T-helper 2 cell treated with Interferon-gamma antibody and Interleukin-4, amounts not matched to agents 5 μg/mL and 100 μg/mL, for 36 hours (primary cell): ENCODE measurements around the gene GNMT.

Source experiments
- DNase-seq: peaks from one replicate; pipeline ENCODE4 v3.0.0; 2021; ENCODE audit warnings: low spot score
- H3K27ac Mint-ChIP-seq: one replicate; pipeline ENCODE4 v1.8.0; 2021; ENCODE audit warnings: mild to moderate bottlenecking, mixed read lengths
- H3K27me3 Mint-ChIP-seq: one replicate; pipeline ENCODE4 v1.8.0; 2021; ENCODE audit warnings: low read depth, mixed read lengths
- H3K36me3 Mint-ChIP-seq: one replicate; pipeline ENCODE4 v1.8.0; 2021; ENCODE audit warnings: low read depth, mixed read lengths
- H3K4me1 Mint-ChIP-seq: one replicate; pipeline ENCODE4 v1.8.0; 2021; ENCODE audit warnings: low read depth, mixed read lengths
- H3K4me3 Mint-ChIP-seq: one replicate; pipeline ENCODE4 v1.8.0; 2022; ENCODE audit warnings: mild to moderate bottlenecking, moderate library complexity, mixed read lengths
- H3K9me3 Mint-ChIP-seq: one replicate; pipeline ENCODE4 v1.8.0; 2021; ENCODE audit warnings: mixed read lengths

GNMT gene

GRCh38 chr6:42960243-42961019 lies at the start of gene GNMT:
GNMT (plus strand) TSS chr6:42960754; CDS start chr6:42960768, 14 bp downstream.
- H3K27ac Mint-ChIP-seq = no peak within 1 kb of the TSS
- H3K4me3 Mint-ChIP-seq = peak within 1 kb of the TSS; percentile 71
- peaks cover 14% of the 10 kb centered on the region for H3K36me3 Mint-ChIP-seq
- peak; percentile 11 for DNase-seq
- peaks cover 10% of the 10 kb centered on the region for H3K4me1 Mint-ChIP-seq
- peaks cover 11% of the 10 kb centered on the region for H3K27me3 Mint-ChIP-seq
- no peaks in the 10 kb centered on the region for H3K9me3 Mint-ChIP-seq

GRCh38 chr6:42911171-42912021 lies 49.2 kb upstream of the GNMT start:
- no peak overlapping the region for H3K4me3 Mint-ChIP-seq
- peaks cover 5% of the 10 kb centered on the region for H3K27me3 Mint-ChIP-seq
- H3K27ac Mint-ChIP-seq = no peak overlapping the region
- H3K36me3 Mint-ChIP-seq = no peaks in the 10 kb centered on the region
- no peaks in the 10 kb centered on the region for H3K9me3 Mint-ChIP-seq
- DNase-seq = no peak
- H3K4me1 Mint-ChIP-seq = peaks cover 3% of the 10 kb centered on the region

- no peak for DNase-seq
- H3K4me1 Mint-ChIP-seq = peaks cover 3% of the 10 kb centered on the region
- H3K36me3 Mint-ChIP-seq = no peaks in the 10 kb centered on the region
- H3K4me3 Mint-ChIP-seq = no peak overlapping the region
- H3K9me3 Mint-ChIP-seq = no peaks in the 10 kb centered on the region
- peaks cover 5% of the 10 kb centered on the region for H3K27me3 Mint-ChIP-seq
- no peak overlapping the region for H3K27ac Mint-ChIP-seq
Observed at GRCh38 chr6:42914546-42914945, 46.0 kb upstream of the GNMT start.

- Mint-ChIP-seq H3K4me1 (peaks cover 3% of the 10 kb centered on the region), H3K36me3 (no peaks in the 10 kb centered on the region), H3K9me3 (no peaks in the 10 kb centered on the region), H3K4me3 (no peak within 1 kb of the TSS), H3K27ac (peak within 1 kb of the TSS; percentile 20), H3K27me3 (peaks cover 5% of the 10 kb centered on the region)
- DNase-seq = no peak
Observed at GRCh38 chr6:42915732-42916131, 44.8 kb upstream of the GNMT start, which contains the start of gene PTCRA. PTCRA (plus strand) TSS chr6:42916053; CDS start chr6:42916070, 17 bp downstream.

GRCh38 chr6:42916288-42916687 lies 44.3 kb upstream of the GNMT start:
- no peaks in the 10 kb centered on the region for H3K36me3 Mint-ChIP-seq
- no peak overlapping the region for H3K4me3 Mint-ChIP-seq
- no peak for DNase-seq
- peaks cover 1% of the 10 kb centered on the region for H3K4me1 Mint-ChIP-seq
- peak overlapping the region; percentile 20 for H3K27ac Mint-ChIP-seq
- no peaks in the 10 kb centered on the region for H3K9me3 Mint-ChIP-seq
- H3K27me3 Mint-ChIP-seq = peaks cover 1% of the 10 kb centered on the region

- no peaks in the 10 kb centered on the region for H3K27me3 Mint-ChIP-seq
- H3K4me1 Mint-ChIP-seq = no peaks in the 10 kb centered on the region
- no peak overlapping the region for H3K4me3 Mint-ChIP-seq
- no peak overlapping the region for H3K27ac Mint-ChIP-seq
- no peak for DNase-seq
- no peaks in the 10 kb centered on the region for H3K36me3 Mint-ChIP-seq
- H3K9me3 Mint-ChIP-seq = no peaks in the 10 kb centered on the region
Observed at GRCh38 chr6:42921801-42922200, 38.8 kb upstream of the GNMT start.

- no peak overlapping the region for H3K4me3 Mint-ChIP-seq
- no peak overlapping the region for H3K27ac Mint-ChIP-seq
- no peak for DNase-seq
- H3K36me3 Mint-ChIP-seq = no peaks in the 10 kb centered on the region
- H3K4me1 Mint-ChIP-seq = peaks cover 5% of the 10 kb centered on the region
- no peaks in the 10 kb centered on the region for H3K27me3 Mint-ChIP-seq
- H3K9me3 Mint-ChIP-seq = no peaks in the 10 kb centered on the region
Observed at GRCh38 chr6:42923666-42924065, 36.9 kb upstream of the GNMT start.

- Mint-ChIP-seq H3K36me3 (peaks cover 3% of the 10 kb centered on the region), H3K4me1 (peaks cover 11% of the 10 kb centered on the region), H3K27me3 (no peaks in the 10 kb centered on the region), H3K4me3 (no peak overlapping the region), H3K9me3 (no peaks in the 10 kb centered on the region), H3K27ac (no peak overlapping the region)
- no peak for DNase-seq
Observed at GRCh38 chr6:42925248-42925857, 35.2 kb upstream of the GNMT start.

- H3K4me3 Mint-ChIP-seq = peak within 1 kb of the TSS; percentile 98
- H3K9me3 Mint-ChIP-seq = no peaks in the 10 kb centered on the region
- H3K36me3 Mint-ChIP-seq = peaks cover 26% of the 10 kb centered on the region
- no peaks in the 10 kb centered on the region for H3K27me3 Mint-ChIP-seq
- DNase-seq = peak; percentile 96
- H3K4me1 Mint-ChIP-seq = peaks cover 35% of the 10 kb centered on the region
- peak within 1 kb of the TSS; percentile 99 for H3K27ac Mint-ChIP-seq
Observed at GRCh38 chr6:42928986-42929820, 31.4 kb upstream of the GNMT start, which contains the start of gene CNPY3. CNPY3 (plus strand) TSS chr6:42929480; CDS start chr6:42929571, 91 bp downstream.

- H3K27me3 Mint-ChIP-seq = no peaks in the 10 kb centered on the region
- H3K27ac Mint-ChIP-seq = peak overlapping the region; percentile 99
- H3K4me1 Mint-ChIP-seq = peaks cover 35% of the 10 kb centered on the region
- H3K9me3 Mint-ChIP-seq = no peaks in the 10 kb centered on the region
- peak; percentile 70 for DNase-seq
- H3K4me3 Mint-ChIP-seq = peak overlapping the region; percentile 98
- H3K36me3 Mint-ChIP-seq = peaks cover 29% of the 10 kb centered on the region
Observed at GRCh38 chr6:42929821-42930360, 30.7 kb upstream of the GNMT start.

GRCh38 chr6:42932412-42932811 lies 28.1 kb upstream of the GNMT start:
- peak overlapping the region; percentile 14 for H3K4me3 Mint-ChIP-seq
- peaks cover 35% of the 10 kb centered on the region for H3K4me1 Mint-ChIP-seq
- H3K27me3 Mint-ChIP-seq = no peaks in the 10 kb centered on the region
- H3K36me3 Mint-ChIP-seq = peaks cover 44% of the 10 kb centered on the region
- no peak for DNase-seq
- no peaks in the 10 kb centered on the region for H3K9me3 Mint-ChIP-seq
- no peak overlapping the region for H3K27ac Mint-ChIP-seq

GRCh38 chr6:42933205-42933604 lies 27.3 kb upstream of the GNMT start:
- no peaks in the 10 kb centered on the region for H3K9me3 Mint-ChIP-seq
- peaks cover 35% of the 10 kb centered on the region for H3K4me1 Mint-ChIP-seq
- H3K27me3 Mint-ChIP-seq = no peaks in the 10 kb centered on the region
- peak overlapping the region; percentile 14 for H3K4me3 Mint-ChIP-seq
- H3K36me3 Mint-ChIP-seq = peaks cover 52% of the 10 kb centered on the region
- H3K27ac Mint-ChIP-seq = no peak overlapping the region
- no peak for DNase-seq

GRCh38 chr6:42935322-42935721 lies 25.2 kb upstream of the GNMT start:
- Mint-ChIP-seq H3K4me3 (no peak overlapping the region), H3K27me3 (no peaks in the 10 kb centered on the region), H3K27ac (no peak overlapping the region), H3K9me3 (no peaks in the 10 kb centered on the region), H3K4me1 (peaks cover 25% of the 10 kb centered on the region), H3K36me3 (peaks cover 55% of the 10 kb centered on the region)
- no peak for DNase-seq
